SK-N-MC (cell line): Measurements from ENCODE around the gene KCTD10.

Experiments used
- EZH2 ChIP-seq: fragments of 200-600 bp; sonication (generic); IDR thresholded peaks from one replicate; pipeline ENCODE4 v1.6.1; 2017; ENCODE audit warnings: antibody characterized with exemption
- POLR2AphosphoS5 ChIP-seq: IDR thresholded peaks from 2 replicates; pipeline ENCODE4 v1.6.1; 2012; ENCODE audit warnings: mild to moderate bottlenecking, low read depth, low read length, borderline replicate concordance

GRCh38 chr12:109513977-109514376 lies 36.9 kb upstream of the KCTD10 start:
- no peak for TF ChIP-seq POLR2AphosphoS5
- no peak for TF ChIP-seq EZH2
